Left cardiac atrium (tissue), 4 donors: ENCODE results near the gene OPRD1. TPM values are rescaled to one million over a fixed set of nuclear protein-coding genes. Genes with fewer than 3 reads are reported as not detected.
"Not testable (repeated sequence)": the region's sequence is repeated elsewhere in the genome, so short reads cannot be mapped to it uniquely, and the experiment has no call there.

Source experiments
- ATAC-seq, 2 donors: fragments of 200-7000 bp; cut with Tn5 transposase; one replicate each; pipeline ENCODE4 v1.9.1; 2020; ENCODE audit warnings: mild to moderate bottlenecking in 2 of 2, moderate library complexity in 2 of 2
- DNase-seq: peaks from one replicate; pipeline ENCODE4 v3.0.0-alpha.2; 2020
- intact Hi-C, 2 donors: fragments of 100-400 bp; cut with DNase I; formaldehyde crosslinking; loops; one replicate each; pipeline versions ENCODE4 v1.14.1 to v1.15.1; 2022 to 2023
- total RNA-seq, 2 donors: library from RNA; stranded (reverse); fragmentation: NEBNext Ultra II Directional; extraction: Animal tissue kit (Norgen Biotek cat#: 25700); gene quantifications; one replicate each; pipeline ENCODE4 v1.2.1, GENCODE V29; 2021
- donor health status: DM: no; HTN: yes; CAD: no.
- donor health status: DM: no; HTN: yes; CAD: no; lungs with severe emphysema.
- donor health status: DM: yes; HTN: yes; CAD: no.
- donor health status: Dilated cardiomyopathy.

OPRD1 gene
- total RNA-seq, 2 donors from 2014 or later = not detected

- intact Hi-C loops = loop anchor here (5.0 to 10.0 kb wide), 2 partner anchors 53 to 66 kb away; partner anchors contain the start of gene OPRD1 (in 1 of the 2)
- no peak for DNase-seq
- ATAC-seq = no peak
Observed at GRCh38 chr1:28867850-28868249, 55.9 kb downstream of the OPRD1 start.

GRCh38 chr1:28869952-28870351 lies 58.0 kb downstream of the OPRD1 start:
- ATAC-seq = no peak
- intact Hi-C loops = loop anchor here (5.0 to 10.0 kb wide), 2 partner anchors 55 to 68 kb away; partner anchors contain the start of gene OPRD1 (in 1 of the 2)

GRCh38 chr1:28871631-28872401 lies 59.8 kb downstream of the OPRD1 start:
- no peak for ATAC-seq
- intact Hi-C loops = no loop called here
- DNase-seq = no peak

More at GRCh38 chr1:28869952-28870351, 58.0 kb downstream of the OPRD1 start:
- no peak for DNase-seq

- not testable (repeated sequence) for ATAC-seq, DNase-seq
- intact Hi-C loops = loop anchor here in 1 of 2 donors (5.0 kb wide), 1 partner anchor 358 kb away; no protein-coding TSS in a partner anchor
Observed at GRCh38 chr1:28875134-28875533, 63.2 kb downstream of the OPRD1 start.

GRCh38 chr1:28877132-28877781 lies 65.3 kb downstream of the OPRD1 start:
- intact Hi-C loops = loop anchor here (1.0 to 5.0 kb wide), 3 partner anchors 92 to 360 kb away; no protein-coding TSS in a partner anchor
- DNase-seq (peak; percentile 72), ATAC-seq (peak; percentile 58 to 84)

GRCh38 chr1:28878796-28879195 lies 66.8 kb downstream of the OPRD1 start:
- intact Hi-C loops = loop anchor here in 1 of 2 donors (5.0 kb wide), 1 partner anchor 361 kb away; no protein-coding TSS in a partner anchor
- ATAC-seq = no peak
- no peak for DNase-seq

- ATAC-seq = peak; percentile 70 to 72
- peak; percentile 82 for DNase-seq
- intact Hi-C loops = loop anchor here (2.0 to 10.0 kb wide), 5 partner anchors 153 to 1823 kb away; no protein-coding TSS in a partner anchor
Observed at GRCh38 chr1:28882009-28882628, 70.1 kb downstream of the OPRD1 start.

- ATAC-seq = no peak
- intact Hi-C loops = loop anchor here (2.0 to 10.0 kb wide), 5 partner anchors 152 to 1822 kb away; no protein-coding TSS in a partner anchor
- no peak for DNase-seq
Observed at GRCh38 chr1:28883242-28883616, 71.3 kb downstream of the OPRD1 start.

GRCh38 chr1:28885472-28885877 lies 73.5 kb downstream of the OPRD1 start:
- intact Hi-C loops = loop anchor here in 1 of 2 donors (10.0 kb wide), 1 partner anchor 1819 kb away; no protein-coding TSS in a partner anchor
- ATAC-seq (no peak), DNase-seq (no peak)

GRCh38 chr1:28885977-28886730 lies 74.2 kb downstream of the OPRD1 start:
- no peak for ATAC-seq
- intact Hi-C loops = loop anchor here in 1 of 2 donors (10.0 kb wide), 1 partner anchor 1819 kb away; no protein-coding TSS in a partner anchor
- no peak for DNase-seq

GRCh38 chr1:28886731-28887418 lies 74.9 kb downstream of the OPRD1 start:
- peak; percentile 87 for DNase-seq
- intact Hi-C loops = loop anchor here in 1 of 2 donors (10.0 kb wide), 1 partner anchor 1818 kb away; no protein-coding TSS in a partner anchor
- ATAC-seq = peak; percentile 83 to 87

- DNase-seq = peak; percentile 29
- peak; percentile 35 to 43 for ATAC-seq
- intact Hi-C loops = loop anchor here in 1 of 2 donors (10.0 kb wide), 1 partner anchor 1817 kb away; no protein-coding TSS in a partner anchor
Observed at GRCh38 chr1:28887419-28887834, 75.5 kb downstream of the OPRD1 start.

- ATAC-seq = peak; percentile 25 to 44
- peak; percentile 48 for DNase-seq
- intact Hi-C loops = loop anchor here in 1 of 2 donors (10.0 kb wide), 1 partner anchor 1817 kb away; no protein-coding TSS in a partner anchor
Observed at GRCh38 chr1:28887835-28888682, 76.1 kb downstream of the OPRD1 start.

GRCh38 chr1:28888915-28889314 lies 76.9 kb downstream of the OPRD1 start:
- intact Hi-C loops = loop anchor here in 1 of 2 donors (10.0 kb wide), 1 partner anchor 1816 kb away; no protein-coding TSS in a partner anchor
- ATAC-seq (no peak), DNase-seq (no peak)

GRCh38 chr1:28889357-28889756 lies 77.4 kb downstream of the OPRD1 start:
- intact Hi-C loops = loop anchor here in 1 of 2 donors (10.0 kb wide), 1 partner anchor 1815 kb away; no protein-coding TSS in a partner anchor
- ATAC-seq = no peak
- no peak for DNase-seq

GRCh38 chr1:28890435-28890834 lies 78.5 kb downstream of the OPRD1 start:
- ATAC-seq (no peak), DNase-seq (no peak)
- intact Hi-C loops = no loop called here

GRCh38 chr1:28890836-28891235 lies 78.9 kb downstream of the OPRD1 start:
- ATAC-seq = no peak
- no peak for DNase-seq
- intact Hi-C loops = no loop called here
